Stimulated activated CD8-positive, alpha-beta memory T cell treated with anti-CD3 and anti-CD28 coated beads, Interleukin-15, amount 100 ng/mL, for 24 hours (primary cell): ENCODE results near the gene CDCP1.

Experiments
- DNase-seq: peaks from one replicate; pipeline ENCODE4 v3.0.0-alpha.2; 2020; ENCODE audit warnings: low read depth

The CDCP1 gene

DNA sequence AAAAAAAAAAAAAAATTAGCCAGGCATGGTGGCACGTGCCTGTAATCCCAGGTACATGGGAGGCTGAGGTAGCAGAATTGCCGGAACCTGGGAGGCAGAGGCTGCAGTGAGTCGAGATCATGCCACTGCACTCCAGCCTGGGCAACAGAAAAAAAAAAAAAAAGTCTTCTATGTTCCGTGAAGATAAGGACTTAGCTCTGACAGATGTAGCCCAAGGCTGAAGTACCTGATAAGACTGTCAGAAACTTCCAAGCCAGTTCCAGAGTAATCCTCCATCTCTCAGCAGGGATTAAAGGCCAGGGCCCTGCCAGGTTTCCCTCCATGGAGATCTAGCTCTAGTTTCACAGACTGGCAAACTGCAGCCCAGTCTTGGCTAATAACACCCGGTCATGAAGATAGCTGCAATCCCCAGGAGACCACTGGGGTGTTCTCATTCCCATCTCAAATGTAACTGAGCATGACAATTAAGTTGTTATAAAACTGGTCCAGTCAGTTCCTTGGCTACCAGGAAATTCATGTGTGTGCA is 8.5 kb downstream of the CDCP1 start:
- no peak for DNase-seq

DNA sequence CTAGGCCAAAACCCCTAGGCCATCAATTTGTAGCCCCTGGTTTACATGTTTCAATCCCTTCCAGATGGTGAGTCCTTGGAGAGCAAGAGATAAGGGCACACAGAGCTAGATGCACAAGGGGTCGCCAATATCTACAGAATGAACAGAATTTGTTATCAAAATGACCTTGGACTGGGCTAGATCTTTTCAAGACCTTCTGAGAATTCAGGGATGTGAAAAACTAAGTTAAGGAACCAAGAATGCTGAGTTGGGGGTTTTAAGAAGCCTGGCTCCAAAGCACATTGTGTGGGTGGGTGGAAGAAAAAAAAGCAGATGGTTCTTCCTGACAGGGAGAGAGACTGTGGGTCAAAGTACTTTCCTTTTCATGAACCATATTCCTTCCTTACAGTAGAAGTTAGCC is 10.2 kb downstream of the CDCP1 start:
- DNase-seq, result no peak

DNA sequence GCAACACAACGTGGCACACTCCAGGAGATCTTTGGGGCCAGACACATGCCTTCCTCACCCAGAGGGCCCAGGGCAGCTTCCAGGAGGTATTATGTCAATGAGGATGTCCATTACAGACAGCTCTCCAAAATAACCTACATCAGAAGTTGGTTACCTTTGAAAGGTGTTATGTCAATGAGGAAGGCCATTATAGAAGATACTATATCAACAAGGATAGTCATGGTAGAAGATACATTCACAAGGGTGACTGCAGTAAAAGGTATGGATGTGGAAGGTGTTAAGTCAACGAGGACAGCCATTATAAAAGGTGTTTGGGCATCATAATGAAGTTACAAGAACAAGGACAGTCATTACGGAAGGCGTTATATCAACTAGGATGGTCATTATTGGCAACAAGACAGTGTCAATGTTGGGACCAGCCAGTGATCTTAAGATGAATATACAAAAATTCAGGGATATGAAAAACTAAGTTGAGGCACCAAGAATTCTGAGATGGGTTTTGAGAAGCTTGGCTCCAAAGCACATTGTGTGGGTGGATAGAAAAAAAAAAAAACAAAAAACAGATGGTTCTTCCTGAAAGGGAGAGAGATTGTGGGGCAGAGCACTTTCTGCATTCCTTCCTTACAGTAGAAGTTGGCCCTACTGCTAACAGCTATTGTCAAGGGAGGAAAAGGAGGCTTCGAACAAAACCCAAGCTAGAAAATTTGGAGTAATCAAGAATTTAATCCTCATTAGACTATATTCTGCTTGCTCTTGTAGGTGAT is 11.2 kb downstream of the CDCP1 start:
- no peak for DNase-seq

DNA sequence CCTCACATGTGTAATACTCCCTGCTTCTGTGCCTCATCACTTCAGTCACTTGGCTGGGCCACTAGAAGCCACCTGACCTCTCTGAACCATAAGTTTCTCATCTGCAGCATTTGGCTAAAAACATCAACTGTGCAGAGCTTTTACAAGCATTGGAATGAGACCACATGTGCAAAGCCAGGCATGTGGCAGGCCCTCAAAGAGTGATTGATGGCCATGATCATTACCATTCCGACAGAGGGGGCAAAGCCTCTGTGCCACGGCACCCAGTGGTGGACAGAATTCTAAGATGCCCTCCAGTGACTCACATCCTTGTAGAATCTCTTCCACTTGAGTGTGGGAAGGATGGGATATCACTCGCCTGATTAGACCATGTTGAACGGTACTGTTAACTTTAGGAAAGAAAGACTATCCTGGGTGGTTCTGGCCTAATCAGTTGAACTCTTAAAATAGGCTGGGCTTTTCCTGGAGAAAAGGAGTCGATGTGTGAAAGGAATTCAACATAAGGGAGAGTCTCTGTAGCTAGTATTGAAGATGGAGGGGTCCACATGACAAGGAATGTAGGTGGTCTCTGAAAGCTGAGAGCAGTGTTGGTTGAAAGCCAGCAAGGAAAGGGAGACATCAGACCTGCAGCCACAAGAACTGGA is 13.5 kb downstream of the CDCP1 start:
- no peak for DNase-seq

DNA sequence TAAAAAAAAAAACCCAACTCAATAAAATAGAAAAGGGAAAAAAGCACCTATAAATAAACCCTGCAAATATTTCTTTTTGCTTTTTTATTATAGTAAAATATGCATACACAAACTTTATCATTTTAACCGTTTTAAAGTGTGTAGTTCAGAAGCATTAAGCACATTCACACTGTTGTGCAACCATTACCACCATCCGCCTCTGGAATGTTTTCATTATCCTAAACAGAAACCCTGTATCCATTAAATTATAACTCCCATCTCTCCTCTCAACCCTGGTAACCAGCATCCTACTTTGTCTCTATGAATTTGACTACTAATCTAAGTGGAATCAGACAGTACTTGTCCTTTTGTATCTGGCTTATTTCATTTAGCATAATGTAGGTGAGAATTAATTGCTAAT is 15.0 kb downstream of the CDCP1 start:
- no peak for DNase-seq

DNA sequence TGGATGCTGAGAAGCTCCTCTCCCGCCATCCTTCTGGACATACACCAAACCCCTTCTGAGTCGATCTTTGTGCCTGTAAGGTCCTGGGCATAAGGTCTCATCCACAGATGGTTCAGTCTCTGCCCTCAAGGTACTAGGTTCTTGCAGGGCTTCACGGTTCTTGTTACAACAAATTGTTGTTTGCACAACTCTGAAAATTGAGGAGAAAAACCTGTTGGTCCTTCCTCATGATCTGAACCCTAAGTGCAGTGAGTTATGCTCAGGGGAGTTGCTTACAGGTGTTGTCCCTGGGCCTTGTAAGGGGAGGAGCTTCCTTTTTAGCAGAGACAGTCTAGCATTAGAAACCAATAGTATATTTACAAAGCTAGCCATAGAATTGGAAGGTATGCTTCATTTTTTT is 15.7 kb downstream of the CDCP1 start:
- no peak for DNase-seq

DNA sequence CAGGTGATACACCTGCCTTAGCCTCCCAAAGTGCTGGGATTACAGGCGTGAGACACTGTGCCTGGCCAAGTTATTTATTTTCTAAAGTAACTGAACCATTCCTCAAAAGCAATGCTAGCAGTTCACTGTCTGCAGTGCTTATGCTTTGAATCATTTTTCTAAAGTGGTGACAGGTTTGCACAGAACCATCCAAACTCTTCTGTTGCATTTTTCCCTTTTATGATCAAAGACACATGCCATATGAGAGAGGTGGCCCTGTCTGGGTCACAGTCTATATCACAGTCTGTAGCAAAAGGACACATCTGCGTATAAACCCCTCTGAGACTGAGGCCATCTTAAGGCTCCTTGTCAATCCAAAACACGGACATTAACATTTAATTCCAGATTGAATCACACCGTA is 17.2 kb downstream of the CDCP1 start:
- DNase-seq, result no peak

DNA sequence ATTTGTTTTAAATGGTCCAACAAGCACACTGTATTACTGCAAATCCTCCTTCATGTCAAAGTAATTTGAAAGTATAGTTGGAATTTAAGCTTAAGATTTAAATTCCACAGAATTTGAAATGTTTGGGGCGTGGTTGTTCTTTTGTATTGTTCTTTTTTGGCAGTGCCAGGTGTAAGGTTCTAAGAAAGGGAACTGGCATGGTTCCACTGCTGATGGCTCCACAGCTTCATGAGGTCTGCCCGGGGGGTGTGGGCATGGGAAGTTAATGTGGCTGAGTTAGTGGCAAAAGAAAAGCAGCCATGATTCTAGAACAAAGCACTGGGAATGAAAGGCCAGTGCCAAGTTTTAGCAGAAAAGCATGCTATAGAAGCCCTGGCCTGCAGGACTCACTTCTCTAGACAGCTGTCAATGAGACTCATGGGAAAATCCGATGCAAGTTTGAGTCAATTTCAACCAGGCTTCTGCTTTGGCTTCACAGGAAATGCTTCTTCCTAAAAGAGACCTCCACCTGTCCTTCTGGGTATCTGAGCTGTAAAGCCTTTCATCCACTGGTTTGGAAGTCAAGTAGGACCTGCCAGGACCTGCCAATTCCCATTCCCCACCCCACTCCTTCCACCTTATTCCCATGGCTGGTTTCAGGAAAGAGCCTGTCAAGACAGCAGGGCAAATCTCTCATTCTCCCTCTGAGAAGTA is 18.9 kb downstream of the CDCP1 start:
- no peak for DNase-seq

DNA sequence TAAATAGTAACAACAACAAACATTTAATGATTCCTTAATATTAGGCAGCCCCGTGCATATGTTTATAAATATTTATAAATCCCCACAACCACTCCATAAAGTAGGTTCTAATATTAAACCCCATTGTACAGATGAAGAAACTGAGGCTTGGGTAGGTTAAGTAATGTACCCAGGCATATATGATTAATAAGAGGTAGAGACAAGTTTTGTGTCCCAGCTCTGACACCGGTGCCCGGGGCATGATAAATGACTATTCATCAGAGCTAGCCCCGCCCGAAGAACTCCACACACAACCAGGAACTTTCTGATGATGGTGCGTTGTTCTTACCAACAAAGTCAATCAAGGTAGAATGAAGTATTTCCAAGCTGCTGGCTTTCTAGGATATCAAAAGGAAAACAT is 19.4 kb downstream of the CDCP1 start:
- no peak for DNase-seq

DNA sequence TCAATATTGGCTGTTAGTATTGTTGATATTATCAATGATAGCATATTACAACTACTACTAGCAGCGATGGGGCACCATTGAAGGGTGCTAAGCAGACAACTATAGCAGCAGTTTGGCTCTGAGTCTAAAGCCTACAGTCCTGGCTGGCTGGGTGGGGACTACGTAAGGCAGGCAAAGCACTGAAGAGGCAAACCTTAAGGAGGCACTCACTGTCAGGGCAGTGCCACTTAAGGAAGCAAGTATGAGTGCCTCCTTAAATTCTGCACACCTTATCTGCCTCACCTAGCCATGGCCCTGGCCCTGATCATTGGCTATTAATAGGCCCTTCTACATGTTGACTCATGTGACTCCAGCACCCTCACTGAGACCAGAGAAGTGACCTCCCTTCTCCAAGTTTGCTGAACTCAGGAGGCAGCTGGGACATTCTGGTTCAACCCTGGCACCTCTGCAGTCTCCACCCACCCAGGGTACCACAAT is 20.6 kb downstream of the CDCP1 start:
- no peak for DNase-seq

DNA sequence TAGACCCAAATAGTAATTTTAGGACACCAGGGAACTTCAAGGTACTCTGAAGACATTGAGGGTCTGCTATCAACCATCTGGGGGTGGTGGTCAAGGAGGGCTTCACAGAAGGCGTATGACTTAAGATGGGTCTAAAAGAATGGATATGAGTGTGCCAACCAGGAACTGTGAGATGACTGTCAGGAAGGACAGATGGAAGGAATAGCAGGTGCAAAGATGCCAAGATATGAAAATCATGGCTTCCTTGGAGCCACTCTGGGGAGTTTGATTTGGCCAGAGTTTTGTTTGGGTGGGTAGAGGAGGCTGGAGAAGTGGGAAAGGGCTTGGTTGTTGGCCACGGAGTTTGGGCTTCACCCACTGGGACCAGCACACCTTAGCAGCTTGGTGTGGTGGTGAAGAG is 21.2 kb downstream of the CDCP1 start:
- no peak for DNase-seq

DNA sequence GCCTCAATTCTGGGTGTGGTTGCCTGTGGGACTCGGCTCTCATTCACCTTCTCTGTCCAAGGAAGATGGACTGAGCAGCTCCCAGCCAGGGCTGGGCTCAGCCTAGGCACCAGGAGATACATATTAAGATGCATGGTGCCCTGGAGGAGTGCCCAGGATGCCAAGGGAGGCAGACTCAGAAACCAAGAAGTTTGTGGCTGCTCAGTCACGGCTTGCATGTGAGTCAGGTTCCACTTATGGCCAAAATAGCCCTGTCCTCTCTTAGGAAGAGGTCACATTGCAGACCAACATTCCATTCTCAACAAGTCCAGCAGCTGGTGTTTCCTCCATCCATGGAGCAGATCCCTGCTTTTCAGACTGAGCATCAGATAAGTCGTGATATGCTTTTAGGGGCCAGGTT is 21.8 kb downstream of the CDCP1 start:
- DNase-seq, result no peak

DNA sequence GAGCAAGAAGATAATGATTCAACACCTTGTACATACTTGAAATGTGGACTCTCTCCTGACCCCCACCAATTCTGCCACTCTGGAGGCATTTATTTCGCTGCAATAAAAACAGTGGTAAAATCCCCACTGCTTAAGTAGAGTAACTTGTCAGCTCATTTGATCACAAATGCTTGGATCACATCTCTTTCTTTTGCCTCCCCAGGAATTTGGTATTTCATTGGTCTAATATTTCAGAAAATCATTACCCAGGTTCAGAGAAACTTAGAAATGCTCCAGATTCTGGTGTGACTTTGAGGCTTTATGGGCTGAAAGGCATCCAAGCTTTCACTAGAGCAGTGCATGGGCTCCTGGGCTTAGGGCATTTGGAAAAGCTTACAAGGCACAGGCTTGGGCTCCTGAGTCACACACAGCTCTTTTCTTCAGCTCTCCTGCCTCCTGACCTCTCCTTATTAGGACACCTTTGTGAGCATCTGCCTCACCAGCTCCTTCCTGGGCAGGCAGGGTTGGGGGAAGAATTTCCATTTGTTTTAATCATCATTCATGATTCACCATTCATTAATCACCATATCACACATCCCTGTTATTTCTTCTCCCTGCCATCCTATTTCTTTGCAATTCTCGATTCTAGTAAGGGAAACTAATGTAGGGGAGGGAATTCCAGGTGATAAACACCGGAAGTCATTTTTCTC is 22.5 kb downstream of the CDCP1 start:
- DNase-seq, result no peak

DNA sequence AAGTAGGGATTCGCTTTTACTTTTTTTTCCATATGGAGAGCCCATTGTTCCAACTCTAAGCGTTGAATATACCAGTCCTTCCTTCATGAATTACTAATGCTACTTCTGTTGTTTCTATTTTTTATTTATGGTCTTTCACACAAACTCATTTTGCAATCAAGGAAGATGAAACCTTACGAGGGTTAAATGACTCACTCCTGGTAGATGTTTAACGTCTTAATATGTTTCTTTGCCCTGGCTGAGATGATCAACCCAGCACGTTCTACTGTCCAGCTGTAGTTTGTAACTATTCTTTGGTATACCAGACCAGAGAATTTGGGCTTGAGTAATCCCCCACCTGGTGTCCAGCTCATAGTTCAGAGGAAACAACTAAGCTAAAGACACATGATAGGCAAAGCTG is 23.1 kb downstream of the CDCP1 start:
- no peak for DNase-seq

DNA sequence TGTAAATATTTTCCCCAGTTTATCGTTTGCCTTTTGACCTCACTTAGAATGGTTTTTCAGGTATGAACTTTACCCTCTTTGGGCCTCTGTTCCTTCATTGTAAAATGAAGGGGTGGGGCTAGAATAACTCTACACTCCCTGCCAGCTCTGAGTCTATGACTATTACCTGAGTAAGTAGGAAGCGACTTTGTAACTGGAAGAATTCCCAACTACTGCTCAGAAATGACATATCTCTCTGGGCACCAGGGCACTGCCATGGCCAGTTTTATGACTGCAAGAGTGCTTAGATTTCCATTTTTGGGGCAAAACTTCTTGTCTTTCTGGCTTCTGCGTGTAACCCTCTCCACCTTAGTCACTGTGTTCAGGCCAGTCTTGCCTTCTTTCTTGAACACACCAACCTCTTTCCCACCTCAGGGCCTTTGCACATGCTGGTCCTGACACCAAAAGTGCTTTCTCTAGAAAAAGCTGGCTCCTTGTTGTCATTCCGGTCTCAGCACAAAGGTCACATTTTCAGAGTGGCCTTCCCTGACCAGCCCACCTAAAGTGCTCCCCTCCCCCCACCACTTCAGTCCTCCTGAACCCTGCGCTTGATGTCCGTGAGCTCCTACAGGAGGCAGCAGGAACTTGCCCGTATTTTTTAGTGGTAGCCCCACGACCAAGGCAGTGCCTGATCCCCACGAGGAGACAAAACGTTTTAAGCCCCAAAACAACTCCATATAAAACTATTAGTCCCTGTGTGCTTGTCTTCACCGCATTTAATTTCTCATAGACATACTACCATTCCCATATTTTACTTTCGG is 25.6 kb downstream of the CDCP1 start:
- no peak for DNase-seq

DNA sequence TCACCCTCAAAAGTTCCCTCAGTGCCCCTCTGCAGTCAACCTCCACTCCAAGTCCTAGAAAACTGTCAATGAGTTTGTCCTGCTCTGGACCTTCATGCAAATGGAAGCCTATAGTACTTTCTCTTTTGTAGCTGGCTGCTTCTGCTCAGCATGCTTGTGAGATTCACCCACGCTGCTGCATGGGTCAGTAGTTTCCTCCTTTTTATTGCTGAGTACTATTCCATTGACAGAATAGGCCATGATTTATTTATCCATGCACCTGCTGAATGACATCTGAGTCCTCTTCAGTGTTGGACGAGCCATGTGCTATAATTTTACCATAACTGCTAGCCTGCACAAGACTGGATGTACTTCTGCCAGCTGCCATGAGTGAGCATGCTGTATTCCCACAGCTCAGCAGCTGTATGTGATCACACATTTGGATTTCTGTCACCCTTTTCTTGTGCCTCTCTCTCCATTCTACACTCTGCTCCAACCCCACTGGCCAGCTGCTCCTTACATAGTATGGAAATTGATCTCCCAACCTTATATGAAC is 26.3 kb downstream of the CDCP1 start:
- DNase-seq, result no peak

DNA sequence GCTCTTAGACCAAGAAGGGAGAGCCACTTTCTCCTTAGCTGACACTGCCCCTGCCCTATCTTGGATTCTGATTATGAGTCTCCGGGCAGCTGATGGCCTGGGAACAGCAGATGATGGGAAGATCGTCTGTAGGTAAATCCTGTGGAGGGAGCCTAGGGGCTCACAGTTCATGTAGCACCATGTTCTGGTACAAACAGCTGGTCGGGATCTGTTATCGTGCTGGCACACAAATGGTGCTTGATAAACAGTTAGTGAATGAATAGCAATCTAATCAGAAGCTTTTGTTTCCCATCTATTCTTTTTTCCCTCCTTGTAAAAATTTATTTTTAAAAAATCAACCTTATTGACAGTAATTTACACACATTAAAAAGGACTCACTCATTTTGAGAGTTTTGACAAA is 26.8 kb downstream of the CDCP1 start:
- DNase-seq, result no peak

DNA sequence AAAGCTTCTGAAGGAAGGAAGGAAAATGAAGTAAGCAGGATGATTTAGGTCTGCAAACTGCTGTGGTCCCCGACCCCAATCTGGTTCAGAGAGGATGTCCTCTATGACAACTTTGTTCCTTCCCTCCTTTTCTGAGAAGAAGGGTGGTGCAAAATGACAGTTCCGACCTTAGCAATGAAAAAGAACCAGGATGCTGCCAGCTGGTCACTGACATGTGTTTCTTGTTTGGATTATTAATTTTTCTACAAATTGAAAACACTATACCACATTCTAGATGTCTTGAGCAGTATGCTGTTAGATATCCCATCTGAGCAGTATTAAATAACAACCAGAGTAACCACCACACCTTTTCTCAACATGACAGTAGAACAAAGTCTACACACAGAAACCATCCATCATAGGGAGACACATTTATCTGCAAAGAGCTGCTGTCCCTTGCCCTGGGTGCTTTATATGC is 27.5 kb downstream of the CDCP1 start:
- DNase-seq, result no peak

DNA sequence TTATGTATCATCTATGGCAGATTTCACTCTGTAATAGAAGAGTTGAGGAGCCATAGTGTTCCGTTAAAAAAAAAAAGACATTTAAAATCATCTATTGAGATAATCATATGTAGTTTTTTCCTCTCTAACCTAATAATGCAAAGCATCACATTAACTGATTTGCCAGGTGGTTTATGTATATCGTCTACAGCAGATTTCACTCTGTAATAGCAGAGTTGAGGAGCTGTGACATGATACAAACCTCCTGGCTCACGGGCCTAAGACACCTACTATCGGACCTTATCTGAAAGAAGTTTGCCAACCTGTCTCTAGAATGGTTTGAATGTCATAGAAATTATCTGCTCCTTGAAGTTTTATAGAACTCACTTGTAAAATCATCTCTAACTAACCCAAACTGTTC is 29.8 kb downstream of the CDCP1 start:
- DNase-seq, result no peak

DNA sequence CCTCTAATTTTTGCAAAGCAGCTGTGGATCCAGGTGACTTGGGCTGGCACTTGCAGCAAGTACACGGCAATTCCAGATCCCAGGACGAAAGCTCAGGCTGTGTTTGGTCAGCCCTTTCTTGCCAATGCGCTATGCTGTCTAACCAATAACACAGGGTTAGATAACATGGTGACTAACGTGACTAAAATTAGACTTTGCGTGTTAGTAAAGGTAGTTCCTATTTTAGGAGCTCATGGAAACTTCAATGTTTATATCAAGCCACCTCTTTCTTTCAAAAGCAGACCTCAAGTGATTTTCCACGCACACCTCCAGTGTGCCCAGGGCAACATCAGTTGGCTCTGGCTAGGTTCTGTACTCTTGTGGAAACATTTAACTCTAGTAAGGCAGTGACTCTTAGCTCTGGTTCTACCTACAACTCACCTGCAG is 32.5 kb downstream of the CDCP1 start:
- no peak for DNase-seq

DNA sequence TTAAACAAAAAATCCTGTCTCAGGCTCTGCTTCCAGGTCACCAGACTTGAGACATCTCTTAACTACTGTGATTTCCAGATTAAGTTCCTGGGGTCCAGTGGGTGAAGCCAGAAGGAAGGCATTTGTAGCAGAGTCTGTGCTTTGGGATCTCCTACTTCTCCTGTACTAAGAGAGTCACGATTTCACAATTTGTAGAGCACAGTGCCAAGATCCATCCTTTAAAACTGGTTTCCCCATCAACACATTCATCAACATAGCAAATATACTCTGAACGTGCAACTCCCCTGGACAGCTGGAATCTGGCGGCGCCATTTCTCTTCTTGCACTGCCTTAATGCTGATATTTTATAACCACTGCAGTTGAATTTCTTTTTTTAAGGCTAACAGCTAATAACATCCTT is 33.2 kb downstream of the CDCP1 start:
- no peak for DNase-seq
